GM23248 (cell line): Measurements from ENCODE around the gene EID3. TPM values are rescaled to one million over a fixed set of nuclear protein-coding genes. Genes with fewer than 3 reads are reported as not detected.

Experiments used
- DNase-seq: peaks from one replicate; pipeline ENCODE4 v3.0.0-alpha.2; 2015
- H2AFZ ChIP-seq: fragments of 200-600 bp; sonication (generic); 2 replicates; pipeline ENCODE4 v1.6.1; 2016; ENCODE audit warnings: antibody characterized with exemption
- H3F3A ChIP-seq: fragments of 200-600 bp; sonication (generic); 2 replicates; pipeline ENCODE4 v1.6.1; 2016; ENCODE audit warnings: mild to moderate bottlenecking, antibody characterized with exemption, mixed run types; ENCODE audit not compliant: insufficient read depth
- H3K27ac ChIP-seq: fragments of 200-600 bp; sonication (generic); 2 replicates; pipeline ENCODE4 v1.5.1; 2016; ENCODE audit warnings: mild to moderate bottlenecking
- H3K27me3 ChIP-seq: fragments of 200-600 bp; sonication (generic); replicated peaks from 2 replicates; pipeline ENCODE4 v1.6.1; 2016; ENCODE audit warnings: mild to moderate bottlenecking; ENCODE audit not compliant: insufficient read depth
- H3K36me3 ChIP-seq: fragments of 200-600 bp; sonication (generic); 2 replicates; pipeline ENCODE4 v1.6.1; 2016; ENCODE audit warnings: low read depth, mild to moderate bottlenecking
- H3K4me1 ChIP-seq: fragments of 200-600 bp; sonication (generic); 2 replicates; pipeline ENCODE4 v1.6.1; 2016; ENCODE audit warnings: mild to moderate bottlenecking; ENCODE audit not compliant: insufficient read depth
- H3K4me2 ChIP-seq: fragments of 200-600 bp; sonication (generic); one replicate; pipeline ENCODE4 v1.6.1; 2016; ENCODE audit warnings: mild to moderate bottlenecking; ENCODE audit not compliant: unreplicated experiment
- H3K4me3 ChIP-seq: fragments of 200-600 bp; sonication (generic); 2 replicates; pipeline ENCODE4 v1.5.1; 2016; ENCODE audit warnings: mild to moderate bottlenecking
- H3K79me2 ChIP-seq: fragments of 200-600 bp; sonication (generic); 2 replicates; pipeline ENCODE4 v1.6.1; 2016; ENCODE audit warnings: mild to moderate bottlenecking; ENCODE audit not compliant: insufficient read depth
- H3K9ac ChIP-seq: fragments of 200-600 bp; sonication (generic); 2 replicates; pipeline ENCODE4 v1.6.1; 2016; ENCODE audit warnings: mild to moderate bottlenecking
- H3K9me2 ChIP-seq: fragments of 200-600 bp; sonication (generic); 2 replicates; pipeline ENCODE4 v1.6.1; 2016; ENCODE audit warnings: mixed run types, mild to moderate bottlenecking, moderate library complexity; ENCODE audit not compliant: insufficient read depth
- H3K9me3 ChIP-seq: fragments of 200-600 bp; sonication (generic); one replicate; pipeline ENCODE4 v1.6.1; 2017; ENCODE audit warnings: low read depth
- H4K20me1 ChIP-seq: fragments of 200-600 bp; sonication (generic); 2 replicates; pipeline ENCODE4 v1.6.0; 2016; ENCODE audit not compliant: insufficient read depth
- EZH2 ChIP-seq: fragments of 200-600 bp; sonication (generic); IDR thresholded peaks from 2 replicates; pipeline ENCODE4 v1.6.1; 2018; ENCODE audit warnings: antibody characterized with exemption, mild to moderate bottlenecking; ENCODE audit not compliant: insufficient read depth, poor library complexity, severe bottlenecking
- EZH2phosphoT487 ChIP-seq: fragments of 200-600 bp; sonication (generic); IDR thresholded peaks from 2 replicates; pipeline ENCODE4 v1.6.1; 2018; ENCODE audit warnings: antibody characterized with exemption, moderate library complexity, mild to moderate bottlenecking, low read depth; ENCODE audit not compliant: insufficient read depth
- WGBS, 2 experiments: methylation state at CpG; one replicate each; pipeline ENCODE4 v1.1.6; 2015 to 2017; ENCODE audit warnings: low lambda C conversion rate in 2 of 2, low coverage in 1 of 2; ENCODE audit errors: missing lambda C conversion rate in 2 of 2; 5-methylcytosine and 5-hydroxymethylcytosine counted together
- in situ Hi-C: fragments of 300-500 bp; cut with MboI; formaldehyde crosslinking; loops from 2 replicates; pipeline ENCODE4 v1.15.0; 2020
- polyA plus RNA-seq: library from polyadenylated mRNA; unstranded; fragments of >200 nt; fragmentation: Nextera tagmentation; extraction: Ambion mirVana; gene quantifications from 2 replicates; pipeline ENCODE4 v1.2.1, GENCODE V29; 2016
- total RNA-seq: library from RNA; depleted of rRNA; stranded (reverse); fragments of >200 nt; shearing (Covaris generic); gene quantifications from 2 replicates; pipeline ENCODE4 v1.2.3, GENCODE V29; 2014; rRNA removed

EID3 gene
- total and polyA plus RNA-seq, 2 experiments from 2014 or later = 5.7 to 6.9 TPM

GRCh38 chr12:104354167-104354867 is 50.8 kb downstream of the EID3 start:
- Histone ChIP-seq H3K36me3 (peaks cover 51% of the 10 kb centered on the region), H3K4me3 (no peak overlapping the region), H3K27ac (no peak overlapping the region), H3K9me2 (no peaks in the 10 kb centered on the region), H3K9me3 (no peaks in the 10 kb centered on the region), H2AFZ (no peak overlapping the region), H3K4me2 (no peak overlapping the region), H3K27me3 (no peaks in the 10 kb centered on the region), H3K9ac (no peak overlapping the region), H3K79me2 (peaks cover 36% of the 10 kb centered on the region), H4K20me1 (0 out of 2 replicates have a peak, but pooled peaks cover 12% of the 10 kb centered on the region), H3K4me1 (peaks cover 11% of the 10 kb centered on the region; the same call in 1 of the 2 replicates), H3F3A (peaks cover 92% of the 10 kb centered on the region)
- in situ Hi-C loops = no loop called here
- no peak for DNase-seq
- WGBS, 2 experiments = 82 to 83% methylated on average over 6 of the region's 6 CpGs
- TF ChIP-seq EZH2phosphoT487 (no peak), EZH2 (no peak)

Other genes starting within 250 kb of the EID3 start
- 24.0 and 26.8 TPM in 2 replicates for gene HCFC2, start 239.2 kb upstream of the EID3 start, total RNA-seq
- 16.6 and 16.9 TPM in 2 replicates for gene HCFC2, start 239.2 kb upstream of the EID3 start, polyA plus RNA-seq
- gene NFYB, start 165.5 kb upstream of the EID3 start, total RNA-seq = 31.5 and 42.2 TPM in 2 replicates
- gene NFYB, start 165.5 kb upstream of the EID3 start, polyA plus RNA-seq = 35.0 and 37.1 TPM in 2 replicates
- 464 and 477 TPM in 2 replicates for gene TXNRD1, start 88.0 kb upstream of the EID3 start, total RNA-seq
- 255 and 258 TPM in 2 replicates for gene TXNRD1, start 88.0 kb upstream of the EID3 start, polyA plus RNA-seq
- gene CHST11, start 153.2 kb downstream of the EID3 start, total RNA-seq = 5.4 and 18.1 TPM in 2 replicates
- gene CHST11, start 153.2 kb downstream of the EID3 start, polyA plus RNA-seq = 3.7 TPM in 2 replicates